Activated naive CD8-positive, alpha-beta T cell treated with anti-CD3 and anti-CD28 coated beads, Interleukin-2, amount 50 U/mL, for 24 hours (primary cell): ENCODE data around the gene EFNB3.

Experiments
- ATAC-seq: fragments of 150-1000 bp; cut with Tn5 transposase; one replicate; pipeline ENCODE4 v1.10.0; 2021
- DNase-seq: peaks from one replicate; pipeline ENCODE4 v3.0.0; 2021
- H3K27ac Mint-ChIP-seq: one replicate; pipeline ENCODE4 v1.8.0; 2021; ENCODE audit warnings: mild to moderate bottlenecking, mixed read lengths
- H3K27me3 Mint-ChIP-seq: one replicate; pipeline ENCODE4 v1.8.0; 2021; ENCODE audit warnings: mixed read lengths
- H3K36me3 Mint-ChIP-seq: one replicate; pipeline ENCODE4 v1.8.0; 2021; ENCODE audit warnings: low read depth, mixed read lengths
- H3K4me1 Mint-ChIP-seq: one replicate; pipeline ENCODE4 v1.8.0; 2021; ENCODE audit warnings: mixed read lengths
- H3K4me3 Mint-ChIP-seq: one replicate; pipeline ENCODE4 v1.8.0; 2021; ENCODE audit warnings: mild to moderate bottlenecking, moderate library complexity, mixed read lengths
- H3K9me3 Mint-ChIP-seq: one replicate; pipeline ENCODE4 v1.8.0; 2021; ENCODE audit warnings: mixed read lengths

EFNB3 gene

GRCh38 chr17:7704601-7705268 is at the start of gene EFNB3:
TSS of gene EFNB3 (plus strand) at chr17:7705202. CDS start at chr17:7705599, 397 bp downstream.
- Mint-ChIP-seq H3K27me3 (peaks cover 38% of the 10 kb centered on the region), H3K4me1 (peaks cover 17% of the 10 kb centered on the region), H3K27ac (no peak within 1 kb of the TSS), H3K4me3 (peak within 1 kb of the TSS; percentile 38), H3K36me3 (peaks cover 18% of the 10 kb centered on the region), H3K9me3 (no peaks in the 10 kb centered on the region)
- ATAC-seq (no peak), DNase-seq (no peak)

- Mint-ChIP-seq H3K4me3 (no peak overlapping the region), H3K9me3 (no peaks in the 10 kb centered on the region), H3K27ac (no peak overlapping the region), H3K4me1 (peaks cover 1% of the 10 kb centered on the region), H3K36me3 (no peaks in the 10 kb centered on the region), H3K27me3 (peaks cover 24% of the 10 kb centered on the region)
- DNase-seq (no peak), ATAC-seq (no peak)
Measured at GRCh38 chr17:7655541-7655840, 49.5 kb upstream of the EFNB3 start.

GRCh38 chr17:7656958-7657609 is 47.9 kb upstream of the EFNB3 start:
- Mint-ChIP-seq H3K9me3 (no peaks in the 10 kb centered on the region), H3K4me1 (no peaks in the 10 kb centered on the region), H3K27ac (no peak overlapping the region), H3K4me3 (no peak overlapping the region), H3K36me3 (no peaks in the 10 kb centered on the region), H3K27me3 (peaks cover 13% of the 10 kb centered on the region)
- no peak for DNase-seq
- no peak for ATAC-seq

- DNase-seq (no peak), ATAC-seq (no peak)
- no peak overlapping the region for H3K27ac Mint-ChIP-seq
- H3K36me3 Mint-ChIP-seq, result peaks cover 10% of the 10 kb centered on the region
- no peaks in the 10 kb centered on the region for H3K9me3 Mint-ChIP-seq
- H3K4me1 Mint-ChIP-seq, result no peaks in the 10 kb centered on the region
- H3K27me3 Mint-ChIP-seq, result no peaks in the 10 kb centered on the region
- H3K4me3 Mint-ChIP-seq, result no peak overlapping the region
Measured at GRCh38 chr17:7667656-7668406, 37.2 kb upstream of the EFNB3 start.

- H3K9me3 Mint-ChIP-seq, result no peaks in the 10 kb centered on the region
- H3K27ac Mint-ChIP-seq, result no peak overlapping the region
- no peaks in the 10 kb centered on the region for H3K27me3 Mint-ChIP-seq
- ATAC-seq (no peak), DNase-seq (no peak)
- peaks cover 16% of the 10 kb centered on the region for H3K36me3 Mint-ChIP-seq
- no peak overlapping the region for H3K4me3 Mint-ChIP-seq
- no peaks in the 10 kb centered on the region for H3K4me1 Mint-ChIP-seq
Measured at GRCh38 chr17:7668482-7668881, 36.5 kb upstream of the EFNB3 start.

- Mint-ChIP-seq H3K4me1 (no peaks in the 10 kb centered on the region), H3K36me3 (peaks cover 39% of the 10 kb centered on the region), H3K9me3 (peaks cover 5% of the 10 kb centered on the region), H3K4me3 (no peak overlapping the region), H3K27me3 (no peaks in the 10 kb centered on the region), H3K27ac (no peak overlapping the region)
- no peak for ATAC-seq
- peak; percentile 45 for DNase-seq
Measured at GRCh38 chr17:7673239-7673638, 31.8 kb upstream of the EFNB3 start.

- H3K4me1 Mint-ChIP-seq, result no peaks in the 10 kb centered on the region
- H3K36me3 Mint-ChIP-seq, result peaks cover 39% of the 10 kb centered on the region
- H3K27me3 Mint-ChIP-seq, result no peaks in the 10 kb centered on the region
- no peak overlapping the region for H3K4me3 Mint-ChIP-seq
- peaks cover 5% of the 10 kb centered on the region for H3K9me3 Mint-ChIP-seq
- ATAC-seq (no peak), DNase-seq (no peak)
- H3K27ac Mint-ChIP-seq, result no peak overlapping the region
Measured at GRCh38 chr17:7674934-7675333, 30.1 kb upstream of the EFNB3 start.

- Mint-ChIP-seq H3K27me3 (no peaks in the 10 kb centered on the region), H3K27ac (no peak overlapping the region), H3K4me3 (no peak overlapping the region), H3K36me3 (peaks cover 33% of the 10 kb centered on the region), H3K4me1 (no peaks in the 10 kb centered on the region), H3K9me3 (peaks cover 5% of the 10 kb centered on the region)
- DNase-seq (no peak), ATAC-seq (no peak)
Measured at GRCh38 chr17:7676533-7676932, 28.5 kb upstream of the EFNB3 start.

- no peak for ATAC-seq
- H3K27me3 Mint-ChIP-seq, result no peaks in the 10 kb centered on the region
- H3K36me3 Mint-ChIP-seq, result peaks cover 30% of the 10 kb centered on the region
- H3K9me3 Mint-ChIP-seq, result peaks cover 5% of the 10 kb centered on the region
- H3K27ac Mint-ChIP-seq, result no peak overlapping the region
- H3K4me1 Mint-ChIP-seq, result peaks cover 2% of the 10 kb centered on the region
- H3K4me3 Mint-ChIP-seq, result no peak overlapping the region
- DNase-seq, result no peak
Measured at GRCh38 chr17:7677388-7678067, 27.5 kb upstream of the EFNB3 start.

GRCh38 chr17:7684851-7685532 is 20.0 kb upstream of the EFNB3 start:
- H3K9me3 Mint-ChIP-seq, result no peaks in the 10 kb centered on the region
- DNase-seq (no peak), ATAC-seq (no peak)
- no peaks in the 10 kb centered on the region for H3K27me3 Mint-ChIP-seq
- peak overlapping the region; percentile 92 for H3K4me3 Mint-ChIP-seq
- peak overlapping the region; percentile 96 for H3K27ac Mint-ChIP-seq
- H3K36me3 Mint-ChIP-seq, result peaks cover 29% of the 10 kb centered on the region
- H3K4me1 Mint-ChIP-seq, result peaks cover 45% of the 10 kb centered on the region

- H3K4me3 Mint-ChIP-seq, result peak overlapping the region; percentile 92
- peaks cover 50% of the 10 kb centered on the region for H3K4me1 Mint-ChIP-seq
- peaks cover 33% of the 10 kb centered on the region for H3K36me3 Mint-ChIP-seq
Measured at GRCh38 chr17:7685533-7686221, 19.3 kb upstream of the EFNB3 start.

GRCh38 chr17:7686222-7687071 is 18.6 kb upstream of the EFNB3 start:
- Mint-ChIP-seq H3K36me3 (peaks cover 37% of the 10 kb centered on the region), H3K9me3 (no peaks in the 10 kb centered on the region), H3K27ac (peak overlapping the region; percentile 96), H3K4me1 (peaks cover 50% of the 10 kb centered on the region), H3K27me3 (no peaks in the 10 kb centered on the region), H3K4me3 (peak overlapping the region; percentile 92)
- ATAC-seq (peak; percentile 31), DNase-seq (peak; percentile 77)

More at GRCh38 chr17:7685533-7686221, 19.3 kb upstream of the EFNB3 start:
- ATAC-seq, result peak; percentile 62
- Mint-ChIP-seq H3K27ac (peak overlapping the region; percentile 96), H3K9me3 (no peaks in the 10 kb centered on the region), H3K27me3 (no peaks in the 10 kb centered on the region)
- DNase-seq, result peak; percentile 91
